Aorta (tissue), 5 donors: ENCODE data around the gene IMPA2. TPM values are rescaled to one million over a fixed set of nuclear protein-coding genes. Genes with fewer than 3 reads are reported as not detected.

ENCODE experiments used
- ATAC-seq: fragments of 200-7000 bp; cut with Tn5 transposase; one replicate; pipeline ENCODE4 v1.9.1; 2022; ENCODE audit warnings: moderate library complexity; ENCODE audit not compliant: low FRiP score
- DNase-seq, 2 donors: peaks; one replicate each; pipeline ENCODE4 v3.0.0-alpha.2; 2020
- H3K27ac ChIP-seq, 2 donors: one replicate each; pipeline ENCODE4 v1.5.1; 2013; ENCODE audit warnings: low read length in 2 of 2, mild to moderate bottlenecking in 2 of 2, moderate library complexity in 2 of 2, control low read depth in 1 of 2, inconsistent platforms in 1 of 2, low read depth in 1 of 2
- H3K27me3 ChIP-seq, 2 donors: one replicate each; pipeline ENCODE4 v1.6.1; 2013; ENCODE audit warnings: control low read depth in 1 of 2, low read length in 1 of 2, mild to moderate bottlenecking in 1 of 2, moderate library complexity in 1 of 2; ENCODE audit not compliant: insufficient read depth in 2 of 2, control insufficient read depth in 1 of 2
- H3K36me3 ChIP-seq, 2 donors: one replicate each; pipeline ENCODE4 v1.6.1; 2013; ENCODE audit warnings: control low read depth in 1 of 2, low read length in 1 of 2, mild to moderate bottlenecking in 1 of 2; ENCODE audit not compliant: insufficient read depth in 2 of 2, control insufficient read depth in 1 of 2
- H3K4me1 ChIP-seq, 2 donors: one replicate each; pipeline ENCODE4 v1.6.1; 2013; ENCODE audit warnings: low read length in 2 of 2, control low read depth in 1 of 2, mild to moderate bottlenecking in 1 of 2, moderate library complexity in 1 of 2; ENCODE audit not compliant: insufficient read depth in 2 of 2, control insufficient read depth in 1 of 2
- H3K4me3 ChIP-seq, 2 donors: one replicate each; pipeline ENCODE4 v1.5.1; 2013; ENCODE audit warnings: low read length in 2 of 2, control low read depth in 1 of 2, mild to moderate bottlenecking in 1 of 2
- H3K9me3 ChIP-seq: one replicate; pipeline ENCODE4 v1.6.1; 2013; ENCODE audit warnings: mild to moderate bottlenecking, low read length; ENCODE audit not compliant: control insufficient read depth
- WGBS, 2 donors: extraction: QIAGEN DNeasy Blood & Tissue Kit; methylation state at CpG; one replicate each; pipeline ENCODE4 v1.1.7; 2013; 5-methylcytosine and 5-hydroxymethylcytosine counted together
- intact Hi-C, 2 donors: fragments of 100-400 bp; cut with DNase I; formaldehyde crosslinking; loops; one replicate each; pipeline versions ENCODE4 v1.14.2 to v1.15.0; 2022
- polyA plus RNA-seq, 2 donors: library from polyadenylated mRNA; stranded (reverse); fragments of 200-250 nt; gene quantifications; one replicate each; pipeline ENCODE4 v1.2.3, GENCODE V29; 2013
- total RNA-seq, 2 donors: library from RNA; stranded (reverse); fragmentation: NEBNext Ultra II Directional; extraction: Animal tissue kit (Norgen Biotek cat#: 25700); gene quantifications; one replicate each; pipeline ENCODE4 v1.2.1, GENCODE V29; 2021
- donor health status: healthy with polysubstance abuse.
- donor health status: Bipolar disorder and iron deficiency.
- donor health status: DM: no; HTN: no; CAD: no.
- donor health status: DM: no; HTN: no; CAD: no.
- donor health status: DM: yes; HTN: yes; CAD: no.

The IMPA2 gene
- total and polyA plus RNA-seq, 4 donors = 7.9 to 19.9 (median 14.1) TPM

DNA sequence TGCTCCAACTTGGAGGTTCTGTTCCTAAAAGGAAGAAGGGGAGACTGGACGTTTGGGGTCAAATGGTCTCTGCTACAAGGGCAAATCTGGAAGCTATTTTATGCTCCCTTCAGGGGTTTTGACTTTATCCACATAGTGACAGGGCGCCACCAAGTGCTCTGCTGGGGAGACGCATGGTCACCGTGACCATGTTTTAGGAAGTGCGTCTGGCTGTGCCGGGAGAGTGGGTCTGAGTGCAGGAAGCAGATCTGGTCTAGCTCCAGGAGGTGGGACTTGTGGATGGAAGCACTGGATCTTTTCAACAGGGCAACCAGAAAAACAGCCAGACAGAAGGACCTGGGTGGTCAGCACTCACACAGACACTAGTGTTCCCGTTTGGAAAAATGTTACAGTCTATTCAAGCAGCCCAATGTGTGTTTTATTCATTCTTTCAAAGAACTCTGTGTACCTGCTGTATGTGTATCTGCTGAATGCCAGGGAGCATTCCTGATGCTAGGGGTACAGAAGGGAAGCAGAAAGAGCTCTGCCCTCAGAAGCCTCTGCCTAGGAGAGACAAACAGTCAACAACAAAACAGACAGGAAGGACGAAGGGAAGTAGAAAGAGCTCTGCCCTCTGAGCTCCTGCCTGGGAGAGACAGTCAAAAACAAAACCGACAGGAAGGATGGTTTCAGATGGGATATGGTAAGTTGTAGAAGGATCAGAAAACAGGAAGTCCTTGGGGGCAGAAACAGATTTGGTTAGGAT is 14.3 kb downstream of the IMPA2 start:
- H3K36me3 ChIP-seq = no peaks in the 10 kb centered on the region
- H3K27me3 ChIP-seq = no peaks in the 10 kb centered on the region
- intact Hi-C loops = loop anchor here (1.0 to 10.0 kb wide), 3 partner anchors 57 to 341 kb away; no protein-coding TSS in a partner anchor
- H3K4me1 ChIP-seq = no peaks in the 10 kb centered on the region
- H3K9me3 ChIP-seq = no peaks in the 10 kb centered on the region
- DNase-seq = peak; percentile 88
- H3K4me3 ChIP-seq = no peak overlapping the region
- H3K27ac ChIP-seq = no peak overlapping the region
- WGBS, 2 donors = 13 to 15% methylated on average over 9 of the region's 9 CpGs
- ATAC-seq = peak; percentile 89

DNA sequence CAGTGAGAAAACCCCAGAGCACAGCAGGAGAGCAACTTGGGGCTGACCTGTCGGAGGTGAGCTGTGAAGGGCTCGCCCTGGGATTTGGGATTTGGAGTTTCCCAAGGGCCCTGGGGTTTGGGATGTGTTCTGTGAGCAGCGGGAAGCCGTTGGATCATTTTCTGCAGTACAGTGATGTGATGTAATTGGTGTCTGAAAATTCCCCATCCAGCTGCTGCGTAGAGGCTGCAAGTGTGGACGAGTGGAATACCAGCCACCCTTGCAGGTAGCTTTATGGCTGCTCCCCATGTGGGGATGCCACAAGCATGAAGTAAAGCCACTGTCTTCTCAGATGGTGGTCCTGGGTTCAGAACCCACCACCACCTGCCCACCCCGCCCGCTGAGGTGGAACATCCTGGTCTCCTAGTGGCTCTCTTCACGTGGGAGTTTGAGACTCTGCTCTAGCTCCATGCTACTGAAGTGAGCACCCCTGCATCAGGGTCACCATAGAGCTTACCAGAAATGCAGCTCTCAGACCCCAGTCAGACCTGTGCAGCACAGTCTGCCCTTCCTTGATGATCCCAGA is 15.0 kb downstream of the IMPA2 start:
- 84 to 87% methylated on average over 9 of the region's 9 CpGs for WGBS, 2 donors
- Histone ChIP-seq H3K36me3 (no peaks in the 10 kb centered on the region), H3K9me3 (no peaks in the 10 kb centered on the region), H3K4me3 (no peak overlapping the region), H3K27me3 (no peaks in the 10 kb centered on the region), H3K4me1 (no peaks in the 10 kb centered on the region), H3K27ac (no peak overlapping the region)
- peak; percentile 27 to 47 for DNase-seq
- intact Hi-C loops = loop anchor here in 1 of 2 donors (10.0 kb wide), 1 partner anchor 341 kb away; no protein-coding TSS in a partner anchor
- ATAC-seq = no peak

DNA sequence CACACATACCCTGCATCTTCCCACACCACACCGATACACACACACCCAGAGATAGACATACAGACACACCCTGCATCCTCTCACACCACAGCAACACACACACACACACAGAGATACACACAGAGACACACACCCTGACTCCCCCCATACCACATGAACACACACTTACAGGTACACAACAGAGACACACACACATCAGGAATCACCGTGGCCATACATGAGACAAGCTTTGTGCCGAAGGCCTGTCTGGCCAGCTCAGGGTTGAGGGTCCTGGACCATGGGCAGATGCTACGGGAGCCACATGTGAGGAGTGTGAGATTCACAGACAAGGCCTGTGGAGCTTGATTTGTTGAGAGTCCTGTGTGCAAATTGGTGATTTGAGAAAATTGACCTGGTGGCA is 15.6 kb downstream of the IMPA2 start:
- H3K4me3 ChIP-seq = no peak overlapping the region
- intact Hi-C loops = loop anchor here in 1 of 2 donors (10.0 kb wide), 1 partner anchor 342 kb away; no protein-coding TSS in a partner anchor

GRCh38 chr18:11997466-11997865 is 16.2 kb downstream of the IMPA2 start:
- intact Hi-C loops = loop anchor here in 1 of 2 donors (10.0 kb wide), 1 partner anchor 343 kb away; no protein-coding TSS in a partner anchor
- ATAC-seq (no peak), DNase-seq (peak in 1 of 2 donors; percentile 51)
- H3K4me1 ChIP-seq = no peaks in the 10 kb centered on the region
- H3K9me3 ChIP-seq = no peaks in the 10 kb centered on the region
- no peaks in the 10 kb centered on the region for H3K27me3 ChIP-seq
- H3K4me3 ChIP-seq = no peak overlapping the region
- H3K27ac ChIP-seq = no peak overlapping the region
- WGBS, 2 donors = 87 to 88% methylated on average over 9 of the region's 9 CpGs
- H3K36me3 ChIP-seq = no peaks in the 10 kb centered on the region

More for the DNA sequence above, 15.6 kb downstream of the IMPA2 start:
- Histone ChIP-seq H3K36me3 (no peaks in the 10 kb centered on the region), H3K27ac (no peak overlapping the region), H3K4me1 (no peaks in the 10 kb centered on the region), H3K9me3 (no peaks in the 10 kb centered on the region), H3K27me3 (no peaks in the 10 kb centered on the region)
- ATAC-seq (no peak), DNase-seq (peak in 1 of 2 donors; percentile 17)
- 97% methylated on average over 4 of the region's 4 CpGs for WGBS, 2 donors

GRCh38 chr18:11998193-11998592 is 16.9 kb downstream of the IMPA2 start:
- Histone ChIP-seq H3K9me3 (no peaks in the 10 kb centered on the region), H3K27me3 (no peaks in the 10 kb centered on the region), H3K4me3 (no peak overlapping the region), H3K36me3 (no peaks in the 10 kb centered on the region), H3K27ac (no peak overlapping the region), H3K4me1 (no peaks in the 10 kb centered on the region)
- 22 to 23% methylated on average over 5 of the region's 5 CpGs for WGBS, 2 donors
- DNase-seq (peak; percentile 25 to 26), ATAC-seq (no peak)
- intact Hi-C loops = loop anchor here in 1 of 2 donors (10.0 kb wide), 1 partner anchor 343 kb away; no protein-coding TSS in a partner anchor

GRCh38 chr18:11999429-11999828 is 18.1 kb downstream of the IMPA2 start:
- no peak overlapping the region for H3K27ac ChIP-seq
- H3K27me3 ChIP-seq = no peaks in the 10 kb centered on the region
- no peaks in the 10 kb centered on the region for H3K4me1 ChIP-seq
- no peak overlapping the region for H3K4me3 ChIP-seq
- intact Hi-C loops = loop anchor here in 1 of 2 donors (10.0 kb wide), 1 partner anchor 345 kb away; no protein-coding TSS in a partner anchor
- peak in 1 of 2 donors; percentile 25 for DNase-seq
- H3K36me3 ChIP-seq = no peaks in the 10 kb centered on the region
- WGBS, 2 donors = 55 to 56% methylated on average over 7 of the region's 7 CpGs
- H3K9me3 ChIP-seq = no peaks in the 10 kb centered on the region
- ATAC-seq = no peak

- Histone ChIP-seq H3K4me3 (no peak overlapping the region), H3K9me3 (no peaks in the 10 kb centered on the region), H3K36me3 (no peaks in the 10 kb centered on the region), H3K27ac (no peak overlapping the region), H3K4me1 (no peaks in the 10 kb centered on the region), H3K27me3 (no peaks in the 10 kb centered on the region)
- DNase-seq = no peak
- WGBS, 2 donors = 90 to 100% methylated on average over 5 of the region's 5 CpGs
- intact Hi-C loops = no loop called here
- ATAC-seq = no peak
Observed at GRCh38 chr18:12000072-12000659, 18.9 kb downstream of the IMPA2 start.

GRCh38 chr18:12001421-12001820 is 20.1 kb downstream of the IMPA2 start:
- peak in 1 of 2 donors; percentile 12 for DNase-seq
- ATAC-seq = no peak
- Histone ChIP-seq H3K36me3 (no peaks in the 10 kb centered on the region), H3K27me3 (no peaks in the 10 kb centered on the region), H3K27ac (no peak overlapping the region), H3K4me1 (no peaks in the 10 kb centered on the region), H3K9me3 (no peaks in the 10 kb centered on the region), H3K4me3 (no peak overlapping the region)
- 96% methylated on average over 5 of the region's 5 CpGs for WGBS, 2 donors
- intact Hi-C loops = no loop called here
